Glomerular endothelial cell (primary cell): ENCODE measurements around the gene EEIG1. TPM values are rescaled to one million over a fixed set of nuclear protein-coding genes. Genes with fewer than 3 reads are reported as not detected.

Experiments
- DNase-seq: peaks from one replicate; pipeline ENCODE4 v3.0.0-alpha.2; 2011; ENCODE audit warnings: low read depth, low spot score; ENCODE audit errors: extremely low read depth
- total RNA-seq: library from RNA; depleted of rRNA; stranded (reverse); fragments of >200 nt; gene quantifications from 2 replicates; pipeline ENCODE4 v1.2.3, GENCODE V29; 2015

Gene EEIG1
- total RNA-seq, 1 donor from 2014 or later = 29.6 TPM

DNA sequence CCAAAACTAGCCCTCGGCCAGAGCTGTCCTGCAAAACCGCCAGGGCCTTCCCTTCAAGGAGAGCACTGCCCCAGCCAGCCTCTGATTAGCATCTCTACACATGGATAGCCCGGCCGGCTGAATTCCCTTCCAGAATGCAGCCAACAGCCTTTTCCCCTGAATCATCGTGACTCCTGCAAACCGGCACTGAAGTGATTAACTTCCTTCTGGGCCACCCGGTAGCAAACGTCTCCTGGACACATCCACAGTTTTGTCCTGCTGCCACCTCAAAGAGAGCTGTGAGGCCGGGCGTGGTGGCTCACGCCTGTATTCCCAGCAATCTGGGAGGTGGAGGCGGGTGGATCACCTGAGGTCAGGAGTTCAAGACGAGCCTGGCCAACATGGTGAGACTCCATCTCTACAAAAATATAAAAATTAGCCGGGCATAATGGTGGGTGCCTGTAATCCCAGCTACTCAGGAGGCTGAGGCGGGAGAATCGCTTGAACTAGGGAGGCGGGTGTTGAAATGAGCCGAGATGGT lies 21.1 kb upstream of the EEIG1 start:
- no peak for DNase-seq

DNA sequence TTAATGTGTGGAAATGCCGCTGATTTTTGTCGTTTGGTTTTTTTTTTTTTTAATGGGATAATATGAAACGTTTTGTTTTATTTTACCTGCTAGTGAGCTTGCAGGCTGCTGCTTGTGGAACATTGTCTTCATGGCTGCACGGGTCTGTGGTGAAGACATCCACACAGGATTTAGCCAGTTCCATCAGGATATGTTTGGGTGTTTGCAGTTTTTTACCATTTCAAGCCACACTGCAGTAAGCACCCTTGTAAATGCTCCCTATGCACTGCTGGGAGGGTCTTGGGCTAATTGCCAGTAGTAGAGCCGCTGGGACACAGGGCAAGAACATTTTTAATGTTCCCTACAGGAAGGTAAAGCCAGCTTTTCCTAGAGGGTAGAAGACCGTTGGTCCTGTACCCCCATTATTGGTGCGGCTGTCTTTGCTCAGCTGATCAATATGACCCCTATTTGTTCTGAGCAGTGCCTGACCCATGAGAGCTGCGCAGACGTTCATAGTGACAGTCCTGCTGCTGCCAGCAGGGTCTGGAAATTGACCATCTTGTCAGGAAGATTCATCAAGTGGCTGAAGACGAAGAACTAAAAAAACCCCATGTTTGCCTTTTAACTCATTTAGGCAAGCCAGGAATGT lies 20.5 kb upstream of the EEIG1 start:
- no peak for DNase-seq

DNA sequence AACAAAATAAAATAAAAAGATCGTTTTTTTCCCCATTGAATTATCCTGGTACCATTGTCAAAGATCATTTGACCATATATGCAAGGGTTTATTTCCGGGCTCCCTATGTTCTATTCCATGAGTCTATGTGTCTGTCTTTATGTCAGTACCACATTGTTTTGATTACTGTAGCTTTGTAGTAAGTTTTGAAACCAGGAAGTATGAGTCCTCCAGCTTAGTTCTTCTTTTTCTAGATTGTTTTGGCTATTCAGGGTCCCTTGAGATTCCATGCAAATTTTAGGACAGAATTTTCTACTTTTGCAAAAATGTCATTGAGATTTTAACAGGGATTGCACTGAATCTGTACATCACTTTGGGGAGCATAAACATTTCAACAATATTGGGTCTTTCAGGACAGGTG lies 18.7 kb upstream of the EEIG1 start:
- no peak for DNase-seq

DNA sequence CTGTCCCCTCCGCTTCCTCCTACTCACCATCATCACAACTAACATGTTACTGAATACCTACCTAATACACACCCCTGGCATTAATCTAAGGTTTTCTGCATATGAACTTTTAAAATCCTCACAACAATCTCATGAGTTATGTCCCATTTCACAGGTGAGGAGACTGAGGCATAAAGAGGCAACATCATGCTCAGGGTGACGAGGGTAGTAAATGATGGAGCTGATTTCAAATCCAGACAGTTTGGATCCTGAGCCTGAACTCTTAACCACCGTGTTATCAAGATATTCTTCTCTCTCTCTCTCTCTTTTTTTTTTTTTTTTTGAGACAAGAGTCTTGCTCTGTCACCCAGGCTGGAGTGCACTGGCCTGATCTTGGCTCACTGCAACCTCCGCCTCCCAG lies 12.9 kb upstream of the EEIG1 start:
- DNase-seq = no peak

DNA sequence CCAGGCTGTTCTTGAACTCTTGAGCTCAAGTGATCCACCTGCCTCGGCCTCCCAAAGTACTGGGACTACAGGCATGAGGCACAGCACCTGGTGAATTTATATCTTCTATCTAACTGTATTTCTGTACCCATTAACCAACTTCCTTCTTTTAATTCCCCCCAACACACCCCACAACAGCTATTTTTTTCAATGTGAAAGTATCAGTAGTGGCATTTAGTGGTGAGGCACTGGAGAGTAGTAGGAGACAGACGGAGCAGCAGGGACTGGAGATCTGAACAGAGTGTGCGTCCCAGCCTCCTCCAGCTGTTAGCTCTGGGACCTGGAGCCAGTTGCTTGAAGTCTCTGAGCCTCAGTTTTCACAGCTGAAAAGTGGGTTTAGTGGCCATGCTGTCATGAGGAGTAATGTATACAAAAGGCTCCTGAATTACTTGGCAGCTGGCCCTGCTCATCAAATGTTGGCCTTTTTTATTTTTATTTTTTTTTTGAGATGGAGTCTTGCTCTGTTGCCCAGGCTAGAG lies 11.0 kb upstream of the EEIG1 start:
- no peak for DNase-seq

DNA sequence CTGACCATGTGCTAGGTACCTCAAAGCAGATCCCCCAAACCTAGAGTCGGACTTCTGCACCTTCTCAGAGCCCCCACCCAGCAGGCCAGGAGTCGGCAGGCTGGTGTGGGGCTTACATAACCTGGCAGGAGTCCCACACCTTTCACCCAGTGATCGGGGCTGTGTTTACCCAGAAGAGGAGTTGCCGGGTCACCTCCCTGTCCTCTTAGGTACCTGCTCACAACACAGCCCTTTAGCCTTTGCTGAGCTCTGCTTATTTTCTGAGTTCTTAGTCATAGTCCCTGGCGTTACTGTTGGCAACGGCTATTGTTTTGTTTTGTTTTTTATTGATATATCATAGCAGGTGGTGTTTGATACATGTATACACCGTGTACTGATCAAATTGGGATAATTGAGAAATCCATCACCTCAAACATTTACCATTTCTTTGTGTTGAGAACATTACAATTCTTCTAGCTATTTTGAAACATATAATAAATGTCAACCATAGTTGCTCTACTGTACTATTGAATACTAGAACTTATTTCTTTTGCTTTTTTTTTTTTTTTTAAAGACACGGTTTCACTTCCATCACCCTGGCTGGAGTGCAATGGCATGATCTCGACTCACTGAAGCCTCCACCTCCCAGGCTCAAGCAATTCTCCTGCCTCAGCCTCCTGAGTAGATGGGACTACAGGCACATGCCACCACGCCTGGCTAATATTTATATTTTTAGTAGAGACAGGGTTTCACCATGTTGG lies 10.4 kb upstream of the EEIG1 start:
- no peak for DNase-seq

DNA sequence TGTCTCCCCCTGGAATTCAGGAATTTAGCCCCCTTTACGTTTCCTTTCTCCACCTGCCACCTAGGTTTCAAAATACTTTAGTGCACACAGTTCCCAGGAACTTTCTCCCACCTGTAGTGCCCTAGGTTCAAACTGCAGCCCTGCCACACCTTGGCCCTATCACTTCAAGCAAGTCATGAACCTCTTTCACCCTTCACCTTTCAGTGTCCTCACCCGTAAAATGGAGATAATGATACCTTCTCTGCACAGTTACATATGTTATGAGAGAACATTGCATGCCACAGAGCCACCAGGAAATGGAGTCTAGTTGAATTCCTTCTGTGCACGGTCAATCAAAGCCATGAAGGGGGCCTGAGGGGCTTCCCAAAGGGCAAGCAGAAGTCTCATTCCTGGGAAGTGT lies 9.8 kb upstream of the EEIG1 start:
- DNase-seq = no peak

DNA sequence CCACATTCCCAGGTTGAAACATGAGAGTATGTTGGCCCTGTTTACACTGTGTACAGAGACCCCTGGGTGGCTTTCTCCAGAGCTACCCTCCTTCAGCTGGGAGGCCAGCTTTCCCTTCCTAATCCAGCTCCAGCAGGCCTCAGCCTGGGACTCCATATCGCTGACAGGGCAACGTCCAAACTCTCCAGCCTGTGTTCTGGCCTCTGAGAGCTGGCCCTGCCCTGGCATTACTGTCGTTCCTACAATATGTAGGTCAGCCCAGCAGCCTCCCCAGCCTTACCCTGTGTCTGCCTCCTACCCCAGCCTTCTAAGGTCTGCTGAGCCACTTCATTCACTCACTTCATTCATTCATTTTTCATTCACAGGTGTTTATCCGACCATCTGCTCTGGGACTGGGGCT lies 8.3 kb upstream of the EEIG1 start:
- no peak for DNase-seq

DNA sequence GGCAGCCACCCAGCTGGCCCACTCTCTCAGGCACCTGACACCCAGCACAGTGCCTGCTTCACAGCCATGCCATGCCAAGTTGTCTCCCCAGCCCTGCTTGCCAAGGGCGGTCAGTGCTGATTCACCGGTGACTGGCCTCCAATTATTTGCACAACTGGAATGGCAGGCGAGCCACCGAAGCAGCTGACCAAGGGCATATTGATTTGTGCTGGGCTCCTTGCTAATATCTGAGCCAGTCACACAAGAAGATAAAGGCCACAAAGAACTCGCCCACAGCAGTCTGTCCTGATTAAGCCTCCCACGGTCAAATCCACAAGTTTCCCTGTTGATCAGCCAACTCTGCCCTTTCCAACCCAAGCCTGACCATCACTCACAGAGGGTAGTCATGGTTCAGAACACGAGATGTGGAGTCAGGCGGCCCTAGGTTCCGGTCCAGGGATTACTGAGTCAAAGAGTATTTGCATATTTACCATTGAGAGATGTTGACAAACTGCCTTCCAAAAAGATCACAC lies 6.4 kb upstream of the EEIG1 start:
- DNase-seq = no peak

DNA sequence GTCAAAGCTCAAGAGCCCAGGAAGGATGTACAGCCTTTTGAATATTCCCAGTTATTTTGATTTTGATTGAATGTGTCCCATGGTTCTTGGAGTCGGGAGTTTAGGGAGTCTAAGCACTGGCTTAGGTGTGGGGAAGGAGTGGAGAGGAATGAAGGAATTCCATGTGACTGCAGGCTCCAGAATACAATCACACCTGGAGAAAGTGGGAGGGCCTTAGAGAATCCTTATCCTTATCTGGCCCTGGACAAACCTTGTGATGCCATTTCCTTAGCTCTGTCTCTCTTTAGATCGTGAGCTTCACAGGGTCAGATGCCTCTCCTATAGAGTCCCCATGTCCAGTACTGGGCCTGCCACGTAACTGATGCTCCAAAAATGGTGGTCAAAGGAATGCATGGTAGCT lies 4.2 kb upstream of the EEIG1 start:
- no peak for DNase-seq

DNA sequence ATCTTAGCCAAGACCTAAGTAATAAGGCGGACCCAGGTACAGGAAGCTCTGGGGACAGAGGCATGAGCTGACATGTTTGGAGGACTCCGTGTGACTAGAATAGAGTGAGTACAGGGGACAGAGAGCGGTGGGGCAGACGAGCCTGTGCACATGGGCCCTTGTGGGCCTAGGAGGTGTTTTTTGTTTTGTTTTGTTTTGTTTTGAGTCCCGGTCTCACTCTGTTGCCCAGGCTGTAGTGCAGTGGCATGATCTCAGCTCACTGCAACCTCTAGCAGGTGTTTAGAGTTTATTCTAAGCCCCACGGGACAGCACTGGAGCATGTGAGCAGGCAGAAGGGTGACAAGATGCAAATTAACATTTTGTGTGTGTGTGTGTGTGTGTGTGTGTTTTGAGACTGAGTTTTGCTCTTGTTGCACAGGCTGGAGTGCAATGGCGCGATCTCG lies 3.1 kb upstream of the EEIG1 start:
- DNase-seq = no peak

DNA sequence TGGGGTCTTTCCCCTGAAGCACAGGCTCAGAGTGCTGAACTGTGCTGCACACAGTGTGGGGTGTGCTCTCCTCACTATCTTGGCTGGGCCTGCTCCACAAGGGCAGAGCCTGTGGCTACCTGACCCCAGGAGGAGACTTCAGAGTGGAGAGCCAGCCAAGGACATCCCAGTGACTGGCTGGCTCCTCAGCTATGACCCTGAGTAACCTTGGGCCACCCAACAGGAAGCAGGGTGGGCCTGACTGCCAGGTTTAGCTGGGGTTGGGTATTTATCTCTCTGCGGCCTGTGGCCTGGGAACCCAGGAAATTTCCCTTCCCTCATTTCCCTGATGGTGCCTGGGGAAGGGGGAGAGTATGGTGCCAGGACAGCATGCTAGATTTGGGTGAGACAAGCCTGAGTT lies 2.1 kb upstream of the EEIG1 start:
- no peak for DNase-seq

DNA sequence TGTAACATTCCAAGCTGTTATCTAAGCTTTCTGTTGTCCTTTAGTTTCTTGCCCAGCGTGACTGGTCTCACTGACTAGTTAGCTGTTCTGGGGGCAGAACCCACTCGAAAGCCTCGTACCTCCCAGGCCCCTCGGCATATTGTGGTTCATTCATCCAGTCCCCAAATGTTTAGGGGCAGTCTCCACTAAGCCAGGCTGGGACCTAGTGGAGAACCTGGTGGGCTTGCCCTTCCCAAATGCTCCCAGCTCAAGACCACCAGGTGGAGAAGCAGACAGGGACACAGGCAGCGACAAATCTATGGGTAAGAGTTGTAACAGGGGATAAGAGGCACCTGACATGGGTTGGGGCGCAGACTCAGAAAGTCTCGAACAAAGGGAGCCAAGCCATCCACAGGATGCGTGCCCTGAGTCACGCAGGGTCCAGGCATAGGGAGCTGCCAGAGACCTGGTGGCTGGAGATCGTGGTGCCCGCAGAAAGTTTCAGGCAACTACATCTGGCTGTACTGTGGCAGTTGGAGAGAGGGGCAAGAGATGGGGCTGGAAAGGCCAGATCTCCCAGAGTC lies 851 bp upstream of the EEIG1 start:
- no peak for DNase-seq

DNA sequence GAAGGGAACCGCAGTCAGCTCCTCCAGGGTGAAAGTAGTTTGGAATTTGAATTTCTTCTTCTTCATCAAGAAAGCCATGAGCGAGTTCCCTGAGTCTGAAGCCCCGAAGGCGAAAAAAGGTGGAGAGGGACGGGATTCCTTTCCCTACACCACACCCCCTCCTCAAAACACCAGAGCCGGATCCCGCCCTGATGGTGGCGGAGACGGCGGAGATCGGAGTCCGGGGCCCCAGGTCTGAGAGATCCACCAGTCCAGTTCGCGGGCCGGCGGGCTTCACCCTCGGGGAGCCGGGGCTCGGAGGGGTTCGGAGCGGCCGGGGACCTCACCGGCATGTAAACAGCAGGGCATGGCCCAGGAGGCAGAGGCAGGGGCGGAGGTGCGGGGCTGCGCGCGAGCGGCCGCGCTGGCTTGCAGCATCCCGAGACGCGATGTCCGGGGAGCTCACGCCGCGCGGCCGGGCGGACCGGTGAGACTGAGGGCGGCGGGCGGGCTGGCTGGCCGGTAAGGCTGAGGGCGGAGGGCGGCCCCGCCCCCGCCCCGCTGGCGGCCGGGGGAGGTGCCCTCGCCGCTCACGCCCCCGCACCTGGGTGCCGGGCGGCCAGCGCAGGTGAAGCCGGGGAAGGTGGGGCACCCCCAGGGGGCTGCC lies 606 bp downstream of the EEIG1 start:
- no peak for DNase-seq

DNA sequence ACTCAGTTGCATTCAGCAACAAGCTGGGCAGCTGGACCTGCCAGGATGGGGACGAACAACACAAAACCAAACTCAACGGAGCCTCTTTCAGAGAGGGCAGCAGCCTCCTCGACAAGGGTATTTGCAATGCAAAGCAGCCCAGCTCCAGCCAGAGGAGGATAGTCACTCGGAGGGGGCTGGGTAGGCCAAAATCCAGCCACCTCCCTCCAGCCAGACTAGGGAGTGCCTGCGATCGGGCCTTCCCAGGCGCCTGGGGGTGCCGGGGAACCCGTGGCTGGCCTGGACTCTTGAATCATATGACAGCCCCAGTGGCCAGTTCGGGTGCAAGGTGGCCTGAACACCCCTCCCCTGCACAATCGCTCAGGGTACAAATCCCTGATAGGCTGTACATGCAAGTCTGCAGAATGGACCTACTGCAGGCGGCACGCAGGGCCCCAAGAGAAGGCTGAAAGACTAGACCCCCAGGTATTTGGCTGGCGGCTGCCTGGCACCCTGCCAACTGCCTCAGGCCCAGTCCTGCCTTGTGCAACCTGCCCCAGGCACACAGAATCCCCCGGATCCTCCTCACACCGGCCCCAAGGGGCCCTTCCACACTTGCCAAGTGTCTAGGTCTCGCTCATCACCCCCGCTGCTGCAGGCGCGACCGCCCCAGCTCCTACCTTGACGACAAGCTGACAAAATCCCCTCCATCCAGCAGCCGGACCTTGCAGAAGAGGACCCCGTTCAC lies 1.3 kb downstream of the EEIG1 start:
- no peak for DNase-seq

DNA sequence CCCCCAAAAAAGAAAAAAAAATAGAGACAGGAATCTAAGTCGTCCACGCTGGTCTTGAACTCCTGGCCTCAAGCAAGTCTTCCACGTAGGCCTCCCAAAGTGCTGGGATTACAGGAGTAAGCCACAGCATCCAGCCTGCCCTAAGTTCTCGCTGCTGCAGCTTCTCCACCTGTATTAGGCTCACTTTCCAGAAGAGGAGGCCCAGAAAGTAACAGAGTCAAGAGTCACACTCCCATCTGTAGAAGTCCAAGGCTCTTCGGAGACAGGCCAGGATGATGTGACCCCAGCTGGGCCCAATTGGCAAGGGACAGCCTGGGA lies 1.8 kb downstream of the EEIG1 start:
- DNase-seq = no peak

DNA sequence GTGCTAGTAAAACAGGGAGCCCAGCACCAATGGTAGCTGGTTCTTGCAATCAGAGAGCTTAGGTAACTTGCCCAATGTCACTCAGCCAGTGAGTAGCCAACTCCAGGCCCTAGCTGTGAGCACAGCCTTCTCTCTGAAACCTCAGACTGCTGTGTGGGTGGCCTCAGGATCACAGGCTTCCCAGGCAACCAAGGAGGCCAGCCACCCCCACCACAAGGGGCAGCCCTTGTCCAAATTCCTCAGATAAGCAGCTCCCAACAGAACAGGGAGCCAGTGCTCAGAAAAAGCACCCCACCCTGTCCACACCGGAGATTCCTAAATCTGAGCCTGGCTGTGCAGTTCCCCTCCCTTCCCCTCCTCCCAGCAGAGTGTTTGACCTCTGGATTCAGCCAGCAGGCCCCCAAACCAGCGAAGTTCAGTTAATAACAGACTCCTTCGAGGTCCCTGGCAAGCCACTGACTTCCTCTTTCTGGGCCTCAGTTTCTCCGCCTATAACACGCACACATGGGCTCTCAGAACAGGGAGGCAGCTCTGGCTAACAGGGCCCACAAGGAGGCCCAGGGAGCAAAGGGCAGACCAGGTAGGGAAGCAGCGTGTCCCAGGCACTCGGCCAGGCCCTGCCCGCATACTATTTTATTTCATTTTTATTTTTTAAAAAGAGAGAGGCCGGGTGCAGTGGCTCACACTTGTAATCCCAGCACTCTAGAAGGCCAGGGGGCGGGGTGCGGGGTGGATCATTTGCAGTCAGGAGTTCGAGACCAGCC lies 2.7 kb downstream of the EEIG1 start:
- no peak for DNase-seq

DNA sequence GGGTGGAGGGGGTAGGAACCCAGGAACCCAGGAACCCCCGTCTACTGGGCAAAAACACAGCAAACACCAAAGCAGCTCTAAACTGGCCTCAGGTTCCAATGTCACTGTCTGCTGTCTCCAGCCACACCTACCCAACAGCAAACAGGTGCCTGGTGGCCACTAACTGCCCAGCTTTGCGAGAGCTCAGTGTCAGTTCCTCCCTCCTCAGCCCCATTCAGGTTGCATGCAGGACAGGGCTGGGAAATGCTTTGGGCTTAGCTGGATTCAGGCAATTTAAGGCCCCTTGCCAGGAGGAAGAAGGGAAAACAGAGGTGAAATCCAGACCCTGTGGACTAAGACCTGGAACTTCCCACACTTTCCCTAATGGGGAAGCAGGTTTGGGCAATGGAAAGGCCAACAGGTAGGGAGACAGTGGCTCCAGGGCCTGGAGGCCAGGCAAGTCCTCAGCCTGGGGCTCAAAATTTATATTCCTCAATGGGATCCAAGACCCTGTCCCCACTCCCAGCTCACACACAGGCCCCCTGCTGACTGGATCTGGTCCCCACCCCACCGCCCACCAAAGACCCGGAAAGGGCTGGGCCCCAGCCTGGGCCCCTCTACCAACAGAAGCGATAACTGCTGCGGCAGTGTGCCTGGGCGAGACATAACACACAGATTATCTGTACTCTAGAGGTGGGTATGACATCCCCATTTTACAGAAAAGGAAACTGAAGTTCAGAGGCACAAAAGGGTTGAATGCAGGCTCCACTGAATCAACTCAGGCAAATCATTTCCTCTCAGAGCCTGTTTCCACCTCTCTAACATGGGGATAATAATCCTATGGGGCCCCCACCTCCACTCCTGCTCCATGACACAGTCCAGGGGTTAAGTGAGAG lies 3.5 kb downstream of the EEIG1 start:
- DNase-seq = no peak

DNA sequence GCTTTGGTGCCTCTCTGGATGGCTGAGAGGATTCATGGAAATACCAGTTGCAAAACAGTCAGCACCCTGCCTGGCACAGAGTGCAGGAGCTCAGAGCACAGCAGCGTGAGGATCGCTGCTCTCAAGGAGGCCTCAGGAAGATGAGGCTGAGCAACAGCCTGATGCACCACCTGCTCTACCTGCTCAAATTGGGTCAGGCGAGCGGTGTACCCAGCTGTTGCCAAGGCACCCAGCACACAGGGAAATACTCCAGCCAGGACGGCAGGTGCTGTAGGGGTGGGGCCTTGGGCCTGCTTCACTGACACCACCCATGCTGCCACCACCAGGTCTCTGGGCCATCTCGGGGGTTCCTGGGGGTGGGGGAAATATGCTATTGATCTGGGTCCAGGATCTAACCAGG lies 4.3 kb downstream of the EEIG1 start:
- no peak for DNase-seq
